Transverse colon (tissue), 4 donors: Measurements from ENCODE around the gene CHCHD3. TPM values are rescaled to one million over a fixed set of nuclear protein-coding genes. Genes with fewer than 3 reads are reported as not detected.

Experiments
- DNase-seq: peaks from one replicate; pipeline ENCODE4 v3.0.0-alpha.2; 2019
- H3K27ac ChIP-seq, 4 donors: fragments of 200-600 bp; sonication (generic); 2 replicates each; pipeline ENCODE4 v1.5.1; 2016 to 2018; ENCODE audit warnings: inconsistent platforms in 4 of 4
- H3K27me3 ChIP-seq: fragments of 200-600 bp; sonication (generic); 2 replicates; pipeline ENCODE4 v1.5.1; 2017; ENCODE audit warnings: inconsistent platforms
- H3K36me3 ChIP-seq, 4 donors: fragments of 200-600 bp; sonication (generic); 2 replicates each; pipeline ENCODE4 v1.5.1; 2017 to 2019; ENCODE audit warnings: inconsistent platforms in 4 of 4
- H3K4me1 ChIP-seq, 4 donors: fragments of 200-600 bp; sonication (generic); 2 replicates each; pipeline ENCODE4 v1.5.1; 2017 to 2020; ENCODE audit warnings: inconsistent platforms in 4 of 4
- H3K4me3 ChIP-seq, 4 donors: fragments of 200-600 bp; sonication (generic); 1 replicate in 1 of 4; 2 replicates in 3 of 4; pipeline versions ENCODE4 v1.5.1 to v1.6.1; 2017 to 2019; ENCODE audit warnings: inconsistent platforms in 4 of 4
- H3K9me3 ChIP-seq, 2 donors: fragments of 200-600 bp; sonication (generic); 2 replicates each; pipeline ENCODE4 v1.5.1; 2017 to 2019; ENCODE audit warnings: inconsistent platforms in 2 of 2
- EP300 ChIP-seq: sonication (generic); formaldehyde crosslinking; IDR thresholded peaks from one replicate; pipeline ENCODE4 v1.6.1; 2017; ENCODE audit warnings: antibody characterized with exemption, low read depth
- POLR2A ChIP-seq: fragments of 450-650 bp; IDR thresholded peaks from one replicate; pipeline ENCODE4 v1.6.1; 2016; ENCODE audit warnings: antibody characterized with exemption, mild to moderate bottlenecking, moderate library complexity
- POLR2AphosphoS5 ChIP-seq, 3 donors: sonication (generic); formaldehyde crosslinking; IDR thresholded peaks; one replicate each; pipeline ENCODE4 v1.6.1; 2016; ENCODE audit warnings: antibody characterized with exemption in 3 of 3
- WGBS, 2 donors: methylation state at CpG; one replicate each; pipeline ENCODE4 v1.1.5; 2018; ENCODE audit warnings: low coverage in 1 of 2; 5-methylcytosine and 5-hydroxymethylcytosine counted together
- in situ Hi-C, 4 donors: fragments of 200-750 bp; cut with MboI; loops; one replicate each; pipeline versions ENCODE4 v1.15.0 to v1.15.1; 2017; ENCODE audit warnings: low sequenced_read_pairs in 3 of 4, low pct_ligation_motif_present in 1 of 4, low pct_unique_long_range_greater_than_20kb in 1 of 4
- intact Hi-C: fragments of 100-400 bp; cut with DNase I; formaldehyde crosslinking; loops from one replicate; pipeline ENCODE4 v1.15.1; 2023; ENCODE audit warnings: low total_unique reads
- total RNA-seq, 4 donors: library from RNA; depleted of rRNA; stranded (reverse); fragments of >200 nt; gene quantifications; one replicate each; pipeline ENCODE4 v1.1.0, GENCODE V29; 2016
- TF ChIP-seq, protein P1 (sequence below), 5 experiments: fragments of 200-600 bp in 3 of 5; fragments of 450-650 bp in 2 of 5; sonication (generic) in 3 of 5; IDR thresholded peaks; 1 replicate in 2 of 5; 2 replicates in 3 of 5; pipeline ENCODE4 v1.5.1; 2016 to 2017; ENCODE audit warnings: antibody characterized with exemption in 5 of 5, inconsistent platforms in 3 of 5, mild to moderate bottlenecking in 2 of 5, moderate library complexity in 1 of 5

The CHCHD3 gene
- total RNA-seq, 4 donors from 2014 or later, result 49.4 to 78.1 (median 52.9) TPM

DNA sequence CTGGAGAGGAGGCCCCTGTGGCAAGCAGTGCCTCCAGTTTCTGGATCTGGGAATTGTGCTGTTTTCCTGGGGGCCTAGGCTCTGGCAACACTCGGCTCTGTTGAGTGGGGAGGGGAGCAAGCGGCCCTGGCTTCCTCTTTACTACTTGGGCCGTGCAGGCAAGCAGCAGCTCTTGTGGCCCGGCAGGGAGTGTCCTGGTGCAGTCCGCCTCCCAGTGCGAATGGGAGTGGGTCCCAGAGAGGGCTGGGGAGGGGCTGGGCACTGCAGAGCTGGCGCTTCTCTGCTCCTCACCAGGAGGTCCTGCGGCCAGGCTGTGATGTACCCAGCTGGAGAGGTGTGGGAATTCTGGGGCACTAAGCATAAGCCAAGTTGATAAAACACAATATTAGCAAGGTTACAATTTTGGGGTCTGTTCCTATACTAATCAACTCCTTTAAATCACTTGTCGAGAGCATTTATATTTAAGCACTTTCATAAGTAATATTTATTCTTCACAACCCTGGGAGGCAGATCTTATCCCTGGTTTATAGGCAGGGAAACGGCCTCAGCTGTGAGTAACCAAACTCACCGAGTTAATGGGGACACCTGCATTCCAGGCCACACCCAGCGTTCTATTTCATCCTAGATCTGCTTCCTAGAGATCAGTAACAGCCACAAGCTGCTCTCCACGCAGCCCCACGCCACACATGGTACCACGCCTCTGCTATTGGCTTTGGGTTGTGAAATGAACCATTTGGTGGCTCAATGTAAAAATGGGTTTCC, 322.2 kb downstream of the CHCHD3 start:
- in situ Hi-C loops (no loop called here), intact Hi-C loops (no loop called here)
- H3K4me3 ChIP-seq, result no peak overlapping the region
- 50 to 75% methylated on average over 6 to 15 of the region's 15 CpGs for WGBS, 2 donors
- TF ChIP-seq EP300, result no peak
- no peak for TF ChIP-seq POLR2AphosphoS5 (IDR thresholded peaks at IDR 0.05)
- TF ChIP-seq POLR2A, result no peak
- TF ChIP-seq, protein P1, sequence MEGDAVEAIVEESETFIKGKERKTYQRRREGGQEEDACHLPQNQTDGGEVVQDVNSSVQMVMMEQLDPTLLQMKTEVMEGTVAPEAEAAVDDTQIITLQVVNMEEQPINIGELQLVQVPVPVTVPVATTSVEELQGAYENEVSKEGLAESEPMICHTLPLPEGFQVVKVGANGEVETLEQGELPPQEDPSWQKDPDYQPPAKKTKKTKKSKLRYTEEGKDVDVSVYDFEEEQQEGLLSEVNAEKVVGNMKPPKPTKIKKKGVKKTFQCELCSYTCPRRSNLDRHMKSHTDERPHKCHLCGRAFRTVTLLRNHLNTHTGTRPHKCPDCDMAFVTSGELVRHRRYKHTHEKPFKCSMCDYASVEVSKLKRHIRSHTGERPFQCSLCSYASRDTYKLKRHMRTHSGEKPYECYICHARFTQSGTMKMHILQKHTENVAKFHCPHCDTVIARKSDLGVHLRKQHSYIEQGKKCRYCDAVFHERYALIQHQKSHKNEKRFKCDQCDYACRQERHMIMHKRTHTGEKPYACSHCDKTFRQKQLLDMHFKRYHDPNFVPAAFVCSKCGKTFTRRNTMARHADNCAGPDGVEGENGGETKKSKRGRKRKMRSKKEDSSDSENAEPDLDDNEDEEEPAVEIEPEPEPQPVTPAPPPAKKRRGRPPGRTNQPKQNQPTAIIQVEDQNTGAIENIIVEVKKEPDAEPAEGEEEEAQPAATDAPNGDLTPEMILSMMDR (IDR thresholded peaks at IDR 0.05), result no peak
- DNase-seq, result no peak
- H3K27ac ChIP-seq, result no peak overlapping the region
- H3K27me3 ChIP-seq, result no peaks in the 10 kb centered on the region
- H3K4me1 ChIP-seq, result no peaks in the 10 kb centered on the region
- H3K9me3 ChIP-seq, result no peaks in the 10 kb centered on the region
- H3K36me3 ChIP-seq, result no peaks in the 10 kb centered on the region

- TF ChIP-seq POLR2AphosphoS5 (IDR thresholded peaks at IDR 0.05), result no peak
- no peak for TF ChIP-seq POLR2A
- TF ChIP-seq, protein P1 (IDR thresholded peaks at IDR 0.05), result no peak
- TF ChIP-seq EP300, result no peak
- in situ Hi-C loops, result no loop called here
- H3K4me1 ChIP-seq, result no peaks in the 10 kb centered on the region
- intact Hi-C loops, result no loop called here
- no peaks in the 10 kb centered on the region for H3K27me3 ChIP-seq
- H3K9me3 ChIP-seq, result no peaks in the 10 kb centered on the region
- no peaks in the 10 kb centered on the region for H3K36me3 ChIP-seq
- WGBS, 2 donors, result 69 to 92% methylated on average over 2 to 5 of the region's 5 CpGs
- no peak overlapping the region for H3K27ac ChIP-seq
- H3K4me3 ChIP-seq, result no peak overlapping the region
- DNase-seq, result no peak
These were observed 322.9 kb downstream of the CHCHD3 start for GRCh38 chr7:132758986-132759385.

DNA sequence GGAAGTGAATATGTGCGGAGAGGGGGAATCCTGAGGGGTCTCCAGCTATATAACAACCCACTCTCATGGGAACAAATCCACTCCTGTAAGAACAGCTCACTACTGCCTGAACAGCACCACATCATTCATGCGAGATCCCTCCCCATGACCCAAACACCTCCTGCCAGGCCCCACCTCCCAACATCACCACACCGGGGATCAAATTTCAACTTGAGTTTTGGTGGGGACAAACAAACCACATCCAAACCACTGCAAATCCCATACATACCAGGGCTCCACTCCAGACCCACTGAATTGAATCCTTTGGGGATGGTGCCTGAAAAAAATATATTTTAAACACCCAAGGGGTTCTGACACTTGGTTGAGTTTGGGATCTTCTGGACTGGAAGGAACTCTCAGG, 324.1 kb downstream of the CHCHD3 start:
- no peak overlapping the region for H3K27ac ChIP-seq
- intact Hi-C loops, result no loop called here
- no peaks in the 10 kb centered on the region for H3K9me3 ChIP-seq
- TF ChIP-seq EP300, result no peak
- no peak for TF ChIP-seq POLR2AphosphoS5 (IDR thresholded peaks at IDR 0.05)
- TF ChIP-seq, protein P1 (IDR thresholded peaks at IDR 0.05), result no peak
- no peak for TF ChIP-seq POLR2A
- H3K4me1 ChIP-seq, result no peaks in the 10 kb centered on the region
- no peak overlapping the region for H3K4me3 ChIP-seq
- no peak for DNase-seq
- no peaks in the 10 kb centered on the region for H3K36me3 ChIP-seq
- 80 to 94% methylated on average over 3 of the region's 3 CpGs for WGBS, 2 donors
- no peaks in the 10 kb centered on the region for H3K27me3 ChIP-seq
- in situ Hi-C loops, result no loop called here

DNA sequence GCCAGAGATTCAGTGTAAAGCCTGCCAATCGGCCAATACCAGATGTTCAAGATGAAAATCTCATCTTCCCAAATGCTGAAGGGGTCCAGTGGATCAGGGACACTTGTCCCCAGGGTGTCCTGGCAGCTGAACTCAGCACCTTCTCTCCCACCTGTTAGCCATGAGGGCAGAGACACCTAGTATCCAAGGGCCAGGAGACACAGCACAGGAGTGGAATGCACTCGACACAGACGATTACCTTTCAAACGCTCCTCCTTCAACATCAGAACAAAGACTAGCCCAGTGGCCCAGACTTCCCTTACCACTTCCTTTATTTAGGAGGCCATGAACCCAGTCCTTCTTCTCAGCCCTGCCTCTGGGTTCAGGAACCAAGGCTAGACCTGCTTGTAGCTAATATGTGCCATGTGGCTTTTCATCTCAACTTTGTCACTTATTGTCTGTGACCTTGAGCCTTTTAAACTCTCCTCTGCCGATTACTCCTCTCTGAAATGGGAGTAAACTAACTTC, 325.4 kb downstream of the CHCHD3 start:
- intact Hi-C loops, result no loop called here
- H3K4me1 ChIP-seq, result no peaks in the 10 kb centered on the region
- no peaks in the 10 kb centered on the region for H3K36me3 ChIP-seq
- H3K27me3 ChIP-seq, result no peaks in the 10 kb centered on the region
- in situ Hi-C loops, result no loop called here
- H3K4me3 ChIP-seq, result no peak overlapping the region
- H3K9me3 ChIP-seq, result no peaks in the 10 kb centered on the region
- WGBS, 2 donors, result 82 to 94% methylated on average over 2 to 5 of the region's 5 CpGs
- DNase-seq, result no peak
- H3K27ac ChIP-seq, result no peak overlapping the region
- TF ChIP-seq, protein P1 (IDR thresholded peaks at IDR 0.05), result no peak
- no peak for TF ChIP-seq POLR2AphosphoS5 (IDR thresholded peaks at IDR 0.05)
- no peak for TF ChIP-seq POLR2A
- TF ChIP-seq EP300, result no peak
